ENCODE results near the gene EML5. TPM values are rescaled to one million over a fixed set of nuclear protein-coding genes. Genes with fewer than 3 reads are reported as not detected.

EML5 gene
- total RNA-seq, 1 donor from 2014 or later = not detected

- H3K9me3 Mint-ChIP-seq (ENCODE audit: low read depth) = no peaks in the 10 kb centered on the region
- H3K4me1 Mint-ChIP-seq (ENCODE audit: low read depth) = peaks cover 8% of the 10 kb centered on the region
- H3K27ac Mint-ChIP-seq (ENCODE audit: unreplicated experiment) = no peak overlapping the region
- TF ChIP-seq CTCF (IDR thresholded peaks at IDR 0.05) = no peak
- no peak for DNase-seq (ENCODE audit: low spot score)
- no peak overlapping the region for H3K4me3 Mint-ChIP-seq (ENCODE audit: unreplicated experiment)
- H3K36me3 Mint-ChIP-seq (ENCODE audit: low read depth) = no peaks in the 10 kb centered on the region
- no peaks in the 10 kb centered on the region for H3K27me3 Mint-ChIP-seq (ENCODE audit: low read depth)
These were observed 160.2 kb downstream of the EML5 start for GRCh38 chr14:88632512-88632911.

- no peaks in the 10 kb centered on the region for H3K27me3 Mint-ChIP-seq (ENCODE audit: low read depth)
- H3K9me3 Mint-ChIP-seq (ENCODE audit: low read depth) = no peaks in the 10 kb centered on the region
- TF ChIP-seq CTCF (IDR thresholded peaks at IDR 0.05) = no peak
- H3K4me3 Mint-ChIP-seq (ENCODE audit: unreplicated experiment) = no peak overlapping the region
- no peak overlapping the region for H3K27ac Mint-ChIP-seq (ENCODE audit: unreplicated experiment)
- H3K4me1 Mint-ChIP-seq (ENCODE audit: low read depth) = peaks cover 8% of the 10 kb centered on the region
- no peak for DNase-seq (ENCODE audit: low spot score)
- no peaks in the 10 kb centered on the region for H3K36me3 Mint-ChIP-seq (ENCODE audit: low read depth)
These were observed 161.7 kb downstream of the EML5 start for GRCh38 chr14:88631091-88631490.

GRCh38 chr14:88630565-88630964 lies 162.2 kb downstream of the EML5 start:
- H3K4me1 Mint-ChIP-seq (ENCODE audit: low read depth) = peaks cover 8% of the 10 kb centered on the region
- TF ChIP-seq CTCF (IDR thresholded peaks at IDR 0.05) = no peak
- no peak overlapping the region for H3K4me3 Mint-ChIP-seq (ENCODE audit: unreplicated experiment)
- no peak for DNase-seq (ENCODE audit: low spot score)
- H3K9me3 Mint-ChIP-seq (ENCODE audit: low read depth) = no peaks in the 10 kb centered on the region
- no peak overlapping the region for H3K27ac Mint-ChIP-seq (ENCODE audit: unreplicated experiment)
- H3K27me3 Mint-ChIP-seq (ENCODE audit: low read depth) = no peaks in the 10 kb centered on the region
- no peaks in the 10 kb centered on the region for H3K36me3 Mint-ChIP-seq (ENCODE audit: low read depth)

- Mint-ChIP-seq H3K9me3 (ENCODE audit: low read depth) (no peaks in the 10 kb centered on the region), H3K27me3 (ENCODE audit: low read depth) (no peaks in the 10 kb centered on the region)
These were observed 164.3 kb downstream of the EML5 start for GRCh38 chr14:88628462-88628861.

GRCh38 chr14:88628033-88628432 lies 164.7 kb downstream of the EML5 start:
- H3K4me3 Mint-ChIP-seq (ENCODE audit: unreplicated experiment) = no peak overlapping the region
- TF ChIP-seq CTCF (IDR thresholded peaks at IDR 0.05) = no peak
- no peaks in the 10 kb centered on the region for H3K27me3 Mint-ChIP-seq (ENCODE audit: low read depth)
- no peak for DNase-seq (ENCODE audit: low spot score)
- peaks cover 8% of the 10 kb centered on the region for H3K4me1 Mint-ChIP-seq (ENCODE audit: low read depth)
- H3K9me3 Mint-ChIP-seq (ENCODE audit: low read depth) = no peaks in the 10 kb centered on the region
- H3K27ac Mint-ChIP-seq (ENCODE audit: unreplicated experiment) = no peak overlapping the region
- H3K36me3 Mint-ChIP-seq (ENCODE audit: low read depth) = peaks cover 3% of the 10 kb centered on the region

More at GRCh38 chr14:88628462-88628861, 164.3 kb downstream of the EML5 start:
- H3K27ac Mint-ChIP-seq (ENCODE audit: unreplicated experiment) = no peak overlapping the region
- H3K36me3 Mint-ChIP-seq (ENCODE audit: low read depth) = peaks cover 3% of the 10 kb centered on the region
- no peak for TF ChIP-seq CTCF (IDR thresholded peaks at IDR 0.05)
- no peak overlapping the region for H3K4me3 Mint-ChIP-seq (ENCODE audit: unreplicated experiment)
- H3K4me1 Mint-ChIP-seq (ENCODE audit: low read depth) = peaks cover 8% of the 10 kb centered on the region
- no peak for DNase-seq (ENCODE audit: low spot score)

Measured in chondrocyte (in vitro differentiated cells).